HG02798 (cell line): ENCODE results near the gene TCEA2.

ENCODE experiments used
- ATAC-seq: cut with Tn5 transposase; IDR thresholded peaks from one replicate; pipeline ENCODE4 v1.9.1; 2021; ENCODE audit warnings: mild to moderate bottlenecking; ENCODE audit not compliant: unreplicated experiment, poor library complexity

TCEA2 gene

DNA sequence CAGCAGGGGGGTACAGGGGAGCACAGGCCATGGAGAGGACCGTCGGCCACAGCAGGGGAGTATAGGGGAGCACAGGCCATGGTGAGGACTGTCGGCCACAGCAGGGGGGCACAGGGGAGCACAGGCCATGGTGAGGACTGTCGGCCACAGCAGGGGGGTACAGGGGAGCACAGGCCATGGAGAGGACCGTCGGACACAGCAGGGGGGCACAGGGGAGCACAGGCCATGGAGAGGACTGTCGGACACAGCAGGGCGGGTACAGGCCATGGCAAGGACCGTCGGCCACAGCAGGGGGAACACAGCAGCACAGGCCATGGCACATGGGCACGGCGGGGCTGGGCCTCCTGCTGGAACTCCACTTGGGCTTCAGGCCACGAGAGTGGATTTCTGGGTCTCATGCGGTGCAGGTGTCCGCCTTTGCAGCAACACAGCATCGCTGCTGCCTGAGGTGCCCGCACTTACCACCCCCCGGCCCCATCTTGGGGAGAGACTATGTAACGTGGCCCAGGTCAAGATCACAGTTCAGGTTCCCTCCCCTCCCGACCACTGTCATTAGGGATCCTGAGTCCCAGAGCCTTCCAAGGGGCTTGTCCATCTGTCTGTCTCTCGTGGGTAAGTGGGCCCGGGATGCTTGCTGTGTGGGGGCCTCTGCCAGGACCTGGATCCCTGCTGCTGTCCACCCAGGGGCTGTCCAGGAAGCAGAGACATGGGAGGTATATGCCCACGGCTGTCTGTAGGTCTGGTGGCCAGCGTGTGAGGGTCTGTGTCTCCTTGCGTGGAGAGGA, 41.9 kb downstream of the TCEA2 start:
- no peak for ATAC-seq

DNA sequence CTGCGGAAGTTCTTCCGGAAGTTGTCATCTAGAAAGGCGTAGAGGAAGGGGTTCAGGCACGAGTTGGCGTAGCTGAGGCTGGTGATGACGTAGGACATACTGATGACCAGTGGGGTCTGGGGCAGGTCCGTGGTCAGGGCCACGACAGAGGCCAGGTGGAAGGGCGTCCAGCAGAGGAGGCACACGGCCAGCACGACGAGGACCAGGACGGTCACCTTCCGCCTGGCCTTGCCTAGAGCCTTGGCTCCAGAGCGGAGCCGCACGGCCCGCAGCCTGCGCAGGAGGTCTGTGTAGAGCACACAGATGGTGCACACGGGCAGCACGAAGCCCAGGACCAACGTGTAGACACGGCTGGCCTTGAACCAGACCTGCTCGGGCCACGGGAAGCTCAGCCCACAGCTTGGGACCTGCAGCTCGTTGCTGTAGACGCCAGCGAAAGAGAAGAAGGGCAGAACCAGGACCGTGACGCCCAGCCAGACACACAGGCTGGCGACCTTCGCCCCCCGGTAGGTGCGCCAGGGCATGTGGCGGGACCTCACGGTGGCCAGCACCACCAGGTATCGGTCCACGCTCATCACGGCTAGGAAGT, 42.9 kb downstream of the TCEA2 start:
- ATAC-seq: no peak

DNA sequence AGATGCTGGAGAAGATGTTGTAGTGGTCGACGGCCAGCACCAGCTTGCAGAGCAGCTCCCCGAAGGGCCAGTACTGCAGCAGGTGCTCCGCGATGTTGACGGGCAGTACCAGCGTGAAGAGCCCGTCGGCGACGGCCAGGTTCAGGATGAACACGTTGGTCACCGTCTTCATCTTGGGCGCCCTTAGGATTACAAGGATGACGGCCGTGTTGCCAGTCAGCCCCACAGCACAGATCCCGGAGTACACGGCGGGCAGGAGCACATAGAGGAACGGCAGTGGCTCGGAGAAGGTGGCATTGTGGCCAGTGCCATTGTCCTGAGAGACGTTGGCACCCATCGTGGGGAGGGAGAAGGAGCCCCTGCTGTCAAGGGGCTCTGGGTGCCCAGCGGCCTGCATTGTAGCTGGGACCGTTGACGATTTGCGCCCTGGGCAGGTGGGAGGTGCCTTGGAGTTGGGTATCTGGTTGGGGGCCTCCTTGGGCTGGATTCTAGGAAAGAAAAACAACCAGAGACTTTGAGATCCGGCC, 43.5 kb downstream of the TCEA2 start:
- no peak for ATAC-seq

DNA sequence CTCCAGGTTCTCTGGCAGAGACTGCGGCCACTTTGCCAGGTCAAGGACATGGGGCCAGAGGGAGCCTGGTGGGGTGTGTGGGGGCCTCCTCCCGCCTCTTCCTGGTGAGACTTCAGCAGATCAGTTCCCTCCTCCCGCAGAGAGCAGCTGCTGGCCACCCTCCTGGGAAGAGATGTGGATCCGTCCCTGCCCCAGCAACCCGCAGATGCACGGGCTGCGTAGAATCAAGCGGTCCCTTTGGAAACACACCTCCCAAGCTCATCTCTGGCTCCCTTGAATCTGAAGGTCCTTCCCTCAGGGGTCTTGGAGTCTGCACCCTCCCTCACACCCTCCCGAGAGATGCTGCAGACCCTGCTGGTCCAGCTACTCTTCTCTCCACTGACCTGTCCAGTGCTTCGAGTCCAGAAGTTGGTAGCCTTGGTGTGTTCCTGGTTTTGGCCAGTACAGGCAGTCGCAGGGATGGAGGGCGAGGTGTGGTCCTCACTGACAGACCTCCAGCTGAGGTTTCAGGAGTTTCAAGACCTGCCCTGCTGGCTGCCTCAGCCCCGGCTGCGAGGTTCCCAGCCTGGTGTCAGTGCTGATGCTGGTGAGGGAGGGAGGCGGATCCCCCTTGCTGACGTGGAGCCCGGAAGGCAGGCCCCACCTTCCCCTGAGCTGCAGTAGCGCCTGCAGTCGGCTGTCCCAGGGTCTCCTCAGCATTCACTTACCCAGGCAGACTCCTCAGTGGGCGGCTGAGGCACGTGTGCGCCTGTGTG, 44.2 kb downstream of the TCEA2 start, which contains the start of gene NPBWR2:
Gene NPBWR2, minus strand, starts transcription at position 585 of the 755 bp plus-strand sequence. CDS start 734 bp downstream, outside the sequence.
- no peak for ATAC-seq

DNA sequence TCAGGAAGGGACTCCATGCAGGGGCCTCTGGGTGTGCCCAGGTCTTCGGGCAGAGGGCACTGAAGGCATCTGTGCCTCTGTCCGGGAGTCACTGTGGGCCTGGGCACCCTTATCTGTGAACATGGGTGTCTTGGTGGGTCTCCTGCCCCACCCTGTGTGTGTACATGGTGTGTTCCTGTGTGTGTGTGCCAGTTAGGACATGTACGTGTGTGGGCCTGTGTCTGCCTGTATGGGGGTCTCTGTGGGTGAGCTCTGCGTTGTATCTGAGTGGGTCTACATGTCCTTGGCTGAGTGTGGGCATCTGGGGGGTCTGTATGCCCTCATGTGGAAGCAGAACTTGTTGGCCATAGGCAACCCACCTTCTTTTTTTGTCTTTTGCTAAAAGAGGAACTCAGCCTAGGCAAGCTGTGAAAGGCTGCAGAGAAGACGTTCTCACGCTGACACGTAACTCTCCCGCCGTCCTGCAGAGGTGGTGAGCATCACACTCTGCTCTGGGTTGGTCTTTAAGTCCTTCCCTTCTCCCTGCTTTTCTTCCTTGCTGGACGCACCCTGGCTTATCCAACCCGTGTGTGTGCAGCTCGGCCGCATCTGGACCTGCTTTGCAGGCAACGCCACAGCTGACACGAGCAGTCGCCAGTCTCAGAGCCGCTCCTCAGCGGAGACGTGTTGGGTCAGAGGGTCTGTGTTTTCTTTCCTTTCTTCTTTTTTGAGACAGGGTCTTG, 44.9 kb downstream of the TCEA2 start:
- no peak for ATAC-seq

DNA sequence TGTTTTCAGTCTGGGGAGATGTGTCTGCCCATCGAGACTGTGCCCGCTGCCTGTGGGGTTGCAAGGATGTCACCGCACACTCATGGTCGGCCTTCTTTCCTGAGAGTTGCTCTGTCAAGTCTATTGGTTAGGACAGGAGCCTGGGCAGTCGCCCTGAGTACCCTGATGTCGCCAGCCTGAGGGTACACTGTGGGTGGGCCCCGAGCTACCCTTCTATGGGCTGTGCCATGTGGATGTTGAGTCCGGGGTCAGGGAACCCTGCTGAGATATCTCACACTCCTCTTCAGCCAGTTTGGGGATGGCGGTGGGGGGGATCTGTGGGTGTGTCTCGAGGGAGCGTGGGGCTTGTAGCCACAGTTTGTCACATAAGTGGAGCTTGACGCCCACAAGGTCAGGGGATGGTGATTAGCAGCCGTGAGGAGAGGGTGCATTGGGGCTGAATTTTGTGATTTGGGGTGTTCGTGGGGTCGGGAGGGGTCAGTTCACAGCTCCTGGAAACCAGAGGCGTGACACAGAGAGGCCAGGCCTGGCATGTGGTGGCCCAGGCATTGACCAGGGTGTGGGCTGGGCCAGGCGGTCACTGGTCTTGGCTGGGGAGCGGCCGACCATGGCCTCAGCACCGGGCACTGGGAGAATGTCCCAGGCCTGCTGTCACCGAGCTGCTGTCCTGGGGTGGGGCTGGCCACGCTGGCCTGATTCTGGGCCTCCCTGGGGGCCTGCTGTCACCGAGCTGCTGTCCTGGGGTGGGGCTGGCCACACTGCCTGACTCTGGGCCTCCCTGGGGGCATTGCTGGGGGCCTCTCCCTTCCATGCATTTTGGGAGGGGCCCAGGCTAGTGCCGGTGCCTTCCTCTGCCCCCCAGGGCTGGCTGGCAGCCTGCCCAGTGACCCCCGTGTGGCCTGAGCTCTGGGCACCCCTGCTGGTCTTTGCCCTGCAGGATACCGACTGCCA, 46.0 kb downstream of the TCEA2 start:
- ATAC-seq: no peak

DNA sequence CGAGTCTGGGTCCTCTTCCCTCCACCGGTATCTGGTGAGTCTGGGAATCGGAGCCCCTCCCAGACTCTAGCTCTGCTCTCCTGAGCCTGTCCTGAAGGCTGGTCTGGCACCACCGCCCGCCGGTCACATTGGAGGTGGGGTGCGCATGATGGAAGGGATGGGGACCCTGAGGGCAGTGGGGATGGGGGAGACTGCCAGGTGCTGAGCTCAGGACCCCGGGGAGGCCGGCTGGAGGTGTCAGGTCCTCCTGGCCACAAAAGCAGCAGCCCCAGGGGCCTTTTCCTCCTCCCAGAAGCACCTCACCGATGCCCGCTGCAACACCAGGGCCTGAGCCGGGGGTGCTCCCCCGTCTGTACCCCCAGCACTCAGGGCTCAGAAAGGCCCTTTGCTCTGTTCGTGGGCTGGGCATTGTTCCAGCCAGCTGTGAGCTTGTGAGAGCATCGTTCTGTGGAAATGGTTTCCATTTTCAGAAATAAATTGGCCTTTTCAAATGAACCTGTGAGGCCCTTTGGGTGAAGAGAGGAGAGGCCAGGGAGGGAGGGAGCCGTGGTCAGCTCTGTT, 46.9 kb downstream of the TCEA2 start:
- ATAC-seq: no peak

DNA sequence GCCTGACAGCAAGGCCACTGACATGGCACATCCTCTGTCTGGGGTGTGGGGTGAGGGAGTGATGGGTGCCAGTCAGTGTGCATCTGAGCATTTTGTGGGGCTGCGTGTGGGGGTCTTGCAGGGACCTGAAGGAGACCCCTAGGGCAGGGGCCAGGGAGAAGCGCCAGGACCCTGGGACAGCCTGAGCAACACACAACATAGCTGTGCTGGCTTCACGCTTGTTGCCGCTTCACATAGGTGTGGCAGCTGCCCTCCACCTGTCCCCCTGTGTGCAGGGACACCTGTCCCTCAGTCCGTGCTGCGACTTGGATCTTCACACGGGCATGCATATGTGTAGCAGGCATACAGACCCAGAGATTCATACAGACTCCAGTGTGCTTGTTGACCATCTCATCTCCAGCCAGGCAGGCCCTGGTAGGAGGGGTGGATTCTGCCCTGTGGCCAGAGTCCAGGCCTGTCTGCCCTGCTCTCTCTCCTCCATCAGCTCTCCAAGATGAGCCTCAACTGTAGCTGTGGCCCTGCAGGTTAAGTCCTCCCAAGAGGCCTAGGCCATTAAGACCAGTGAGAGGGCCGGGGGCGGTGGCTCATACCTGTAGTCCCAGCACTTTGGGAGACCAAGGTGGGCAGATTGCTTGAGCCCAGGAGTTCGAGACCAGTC, 47.5 kb downstream of the TCEA2 start:
- no peak for ATAC-seq

DNA sequence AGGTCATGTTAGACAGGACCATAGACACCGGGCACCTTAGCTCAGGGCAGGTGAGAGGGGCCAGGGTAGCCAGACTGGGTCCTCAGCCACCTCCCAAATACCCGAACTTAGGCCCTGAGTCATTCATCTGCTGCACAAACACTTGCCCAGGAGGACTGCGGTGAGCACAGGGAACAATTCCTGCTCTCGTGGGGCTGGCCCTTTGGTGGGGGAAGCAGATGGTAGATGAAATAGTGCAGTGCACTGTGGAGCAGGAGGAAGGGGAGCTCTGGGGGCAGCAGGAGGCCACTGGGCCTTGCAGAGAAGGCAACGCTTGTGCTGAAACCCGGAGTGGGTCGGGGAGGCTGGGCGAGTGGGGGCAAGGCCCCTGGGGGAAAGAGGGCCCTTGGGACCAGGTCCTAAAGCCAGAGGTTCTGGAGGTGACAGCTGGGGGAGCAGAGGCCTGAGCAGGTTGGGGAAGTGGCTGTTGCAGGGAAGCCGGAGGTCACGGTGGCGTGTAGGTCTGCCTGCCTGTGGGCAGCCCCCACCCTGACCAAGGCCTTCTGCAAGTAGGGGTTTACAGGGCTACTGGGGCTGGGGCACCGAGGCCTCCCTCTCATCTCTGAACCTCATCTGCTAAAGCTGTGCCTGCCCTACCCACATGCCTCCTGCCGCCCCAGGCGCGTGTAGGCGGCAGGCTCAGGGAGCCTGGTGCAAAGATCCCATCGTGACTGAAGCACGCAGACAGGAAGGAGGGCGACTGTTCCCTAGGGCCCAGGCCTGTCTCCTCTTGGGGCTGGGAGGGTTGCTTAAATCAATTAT, 49.0 kb downstream of the TCEA2 start:
- ATAC-seq: no peak

DNA sequence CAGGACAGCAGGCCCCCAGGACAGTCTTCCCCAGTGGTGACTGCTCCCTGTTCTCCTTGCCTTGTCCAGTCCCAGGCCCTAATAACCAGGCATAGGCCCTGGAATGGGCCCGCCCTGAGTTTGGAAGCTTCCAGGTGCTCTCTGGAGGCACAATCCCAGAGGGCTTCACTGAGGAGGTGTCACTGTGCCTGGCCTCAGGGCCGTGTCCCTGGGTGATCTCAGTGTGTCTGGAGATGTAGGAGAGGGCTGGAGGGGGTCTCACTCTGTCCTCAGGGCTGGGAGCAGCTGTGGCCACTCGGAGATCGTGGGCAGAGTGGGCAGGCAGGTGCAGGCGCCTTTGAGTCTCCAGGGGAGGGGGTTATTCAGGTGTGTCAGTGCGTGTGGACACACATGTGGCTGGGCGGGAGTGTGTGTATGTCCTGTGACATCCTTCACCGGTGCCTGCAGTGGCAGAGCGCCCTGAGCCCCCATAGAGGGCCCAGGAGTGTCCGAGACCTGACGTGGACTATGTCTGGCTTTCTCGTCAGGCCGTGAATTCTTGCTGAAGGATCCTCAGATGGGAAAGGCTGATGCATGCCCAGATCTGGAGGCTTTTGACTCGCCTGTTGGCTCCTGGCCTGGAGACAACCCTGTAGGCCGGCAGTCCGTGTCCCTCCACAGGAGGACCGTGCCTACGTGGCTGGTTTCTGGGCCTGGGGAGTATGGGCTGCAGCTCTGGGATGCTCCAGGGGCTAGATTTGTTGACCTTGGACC, 49.9 kb downstream of the TCEA2 start:
- ATAC-seq: no peak

DNA sequence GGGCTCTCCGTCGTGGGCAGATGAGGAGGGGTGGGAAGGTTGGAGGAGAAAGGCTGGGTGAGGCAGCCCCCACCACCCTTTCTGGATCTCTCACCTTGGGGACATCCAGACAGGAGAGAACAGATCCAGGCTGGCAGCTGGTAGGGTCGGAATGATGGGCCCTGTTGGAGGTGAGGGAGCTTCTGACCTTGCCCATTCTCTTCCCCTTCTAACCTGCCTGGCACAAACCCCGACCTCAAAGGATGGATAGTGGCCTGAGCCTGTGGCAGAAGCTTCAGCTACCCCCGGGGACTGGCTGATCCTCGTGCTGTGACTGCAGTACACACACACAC, 50.4 kb downstream of the TCEA2 start:
- no peak for ATAC-seq

DNA sequence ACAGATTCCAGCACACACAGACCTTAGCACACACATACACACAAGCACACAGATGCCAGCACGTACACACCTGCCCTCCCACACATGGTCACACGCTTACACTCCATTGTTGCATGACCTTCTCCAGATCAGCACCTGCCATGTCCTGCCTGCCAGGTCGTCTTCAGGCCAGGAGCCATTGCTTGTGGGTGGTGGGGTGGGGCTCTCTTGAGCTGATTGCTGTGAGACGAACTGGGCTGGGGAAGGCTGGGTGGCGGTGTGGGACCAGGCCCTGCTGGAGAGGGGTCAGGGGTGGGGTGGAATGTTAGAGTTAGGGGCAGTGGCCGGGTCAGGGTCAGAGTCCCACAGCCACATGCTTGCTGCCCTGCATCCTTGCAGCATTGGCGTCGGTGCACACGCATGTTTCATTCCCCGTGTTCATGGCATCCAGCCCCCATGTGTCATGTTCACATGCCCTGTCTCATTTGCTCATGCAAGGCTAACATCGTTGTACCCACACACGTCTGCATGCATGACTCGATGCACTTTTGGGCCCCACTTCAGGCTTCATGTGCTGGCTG, 50.9 kb downstream of the TCEA2 start:
- no peak for ATAC-seq

DNA sequence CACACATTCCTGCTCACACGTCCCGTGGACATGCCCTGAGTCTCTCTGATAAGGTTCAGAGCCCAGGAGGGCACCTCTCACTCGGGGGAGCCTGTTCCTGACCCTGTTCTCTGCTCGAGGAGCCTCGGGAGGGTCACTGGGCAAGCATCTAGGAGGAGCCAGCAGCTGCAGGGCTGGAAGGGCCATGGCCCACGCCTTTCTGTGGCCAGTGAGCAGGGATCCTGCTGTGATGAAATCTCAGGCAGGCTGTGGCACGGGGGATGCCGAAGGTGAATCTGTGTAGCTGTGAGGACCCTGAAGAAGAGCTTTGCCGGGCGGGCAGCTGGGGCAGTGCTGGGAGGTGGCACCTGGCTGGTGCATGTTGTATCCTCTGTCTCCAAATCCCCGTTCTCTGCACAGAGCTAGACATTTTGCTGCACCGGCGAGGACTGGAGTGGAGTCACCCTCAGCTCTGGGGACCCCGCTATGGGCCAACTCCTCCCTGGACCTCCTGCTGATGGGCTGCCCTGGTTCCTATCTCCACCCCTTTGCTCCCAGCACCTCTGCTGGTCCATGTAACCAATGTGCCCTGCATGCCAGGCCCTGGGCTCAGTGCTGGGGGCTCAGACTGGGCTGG, 51.5 kb downstream of the TCEA2 start:
- ATAC-seq: no peak

DNA sequence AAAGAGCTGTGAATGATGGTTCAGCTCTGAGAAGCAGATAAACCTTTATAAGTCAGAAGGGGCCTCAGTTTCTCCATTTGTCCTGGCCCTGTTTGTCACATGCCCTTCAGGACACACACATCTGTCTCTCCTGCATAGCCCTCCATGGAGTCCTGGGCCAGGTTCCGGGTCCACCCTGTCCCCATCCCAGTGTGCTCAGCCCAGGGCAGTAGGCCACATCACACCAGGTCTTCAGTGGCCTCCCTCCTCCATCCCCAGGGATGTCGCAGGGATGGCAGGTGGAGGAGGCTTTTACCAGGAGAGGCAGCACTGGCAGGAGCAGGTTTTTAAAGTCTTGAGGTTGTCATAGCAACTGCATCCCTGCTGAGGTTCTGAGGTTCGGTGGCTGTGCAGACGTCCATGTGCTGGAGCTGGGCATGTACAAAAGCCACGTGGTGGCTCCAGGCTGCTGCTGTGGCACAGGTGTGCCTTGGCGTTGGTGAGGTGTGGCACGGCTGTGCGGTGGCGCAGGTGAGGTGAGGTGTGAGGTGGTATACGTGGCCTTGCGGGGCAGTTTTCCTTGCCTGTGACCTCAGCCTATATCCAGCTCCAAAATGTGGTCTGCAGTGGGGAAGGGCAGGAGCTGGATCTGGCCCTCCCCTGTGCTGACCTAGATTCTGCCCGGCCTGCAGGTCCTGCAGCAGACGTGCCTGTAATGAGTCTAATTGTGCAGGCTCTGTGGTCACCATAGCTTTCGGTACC, 52.3 kb downstream of the TCEA2 start:
- ATAC-seq: no peak

DNA sequence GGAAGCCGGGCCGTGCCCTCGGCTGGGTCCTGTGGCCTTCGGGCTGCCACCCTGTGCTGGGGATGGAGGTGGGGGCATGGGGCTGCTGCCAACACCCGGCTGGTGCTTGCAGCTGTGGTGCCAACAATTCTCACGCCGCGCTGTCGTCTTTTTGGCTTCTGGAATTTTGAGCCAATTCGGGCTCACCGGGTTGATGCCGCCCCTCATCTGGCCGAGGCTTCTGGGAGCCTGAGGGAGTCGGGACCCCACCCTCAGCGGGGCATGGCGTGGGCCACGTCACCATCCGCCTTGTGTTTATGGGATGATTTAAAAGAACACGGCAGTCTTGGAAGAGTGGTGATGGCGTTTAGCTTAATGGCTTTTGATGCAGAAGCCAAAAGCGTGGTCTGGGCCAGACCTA, 53.0 kb downstream of the TCEA2 start:
- no peak for ATAC-seq
